Gastrocnemius medialis (tissue), 4 donors: ENCODE results near the gene TSNAXIP1. TPM values are rescaled to one million over a fixed set of nuclear protein-coding genes. Genes with fewer than 3 reads are reported as not detected.
"Not testable (repeated sequence)": the region's sequence is repeated elsewhere in the genome, so short reads cannot be mapped to it uniquely, and the experiment has no call there.

Experiments
- ATAC-seq, 2 donors: fragments of 150-250 bp; one replicate each; pipeline ENCODE4 v1.9.1; 2016
- DNase-seq, 2 donors: peaks; one replicate each; pipeline ENCODE4 v3.0.0-alpha.2; 2019
- H3K27ac ChIP-seq, 4 donors: fragments of 200-600 bp; sonication (generic); 1 replicate in 1 of 4; 2 replicates in 3 of 4; pipeline ENCODE4 v1.5.1; 2016 to 2018; ENCODE audit warnings: mild to moderate bottlenecking in 2 of 4, moderate library complexity in 1 of 4
- H3K27me3 ChIP-seq, 3 donors: fragments of 200-600 bp; sonication (generic) in 2 of 3; 1 replicate in 1 of 3; 2 replicates in 2 of 3; pipeline versions ENCODE4 v1.5.1 to v1.6.0; 2016 to 2019; ENCODE audit warnings: mild to moderate bottlenecking in 1 of 3, moderate library complexity in 1 of 3
- H3K36me3 ChIP-seq, 2 donors: fragments of 200-600 bp; sonication (generic) in 1 of 2; one replicate each; pipeline ENCODE4 v1.5.1; 2017 to 2018
- H3K4me1 ChIP-seq, 2 donors: fragments of 200-600 bp; sonication (generic) in 1 of 2; one replicate each; pipeline ENCODE4 v1.5.1; 2016 to 2017; ENCODE audit warnings: mild to moderate bottlenecking in 2 of 2
- H3K4me3 ChIP-seq, 4 donors: fragments of 200-600 bp; sonication (generic) in 3 of 4; 1 replicate in 1 of 4; 2 replicates in 3 of 4; pipeline ENCODE4 v1.5.1; 2016 to 2019; ENCODE audit warnings: mild to moderate bottlenecking in 2 of 4
- H3K9me3 ChIP-seq, 3 donors: fragments of 200-600 bp; sonication (generic) in 2 of 3; 1 replicate in 1 of 3; 2 replicates in 2 of 3; pipeline ENCODE4 v1.5.1; 2016 to 2019
- POLR2A ChIP-seq, 2 donors: fragments of 450-650 bp; IDR thresholded peaks; one replicate each; pipeline ENCODE4 v1.6.1; 2017; ENCODE audit warnings: antibody characterized with exemption in 2 of 2, mild to moderate bottlenecking in 2 of 2, moderate library complexity in 2 of 2
- in situ Hi-C, 4 donors: fragments of 200-750 bp; cut with MboI; loops; one replicate each; pipeline versions ENCODE4 v1.15.0 to v1.8.0; 2017; ENCODE audit warnings: low sequenced_read_pairs in 4 of 4
- intact Hi-C: fragments of 100-400 bp; cut with DNase I; formaldehyde crosslinking; loops from one replicate; pipeline ENCODE4 v1.15.1; 2023; ENCODE audit warnings: low total_unique reads
- total RNA-seq, 4 donors: library from RNA; depleted of rRNA; stranded (reverse); fragments of >200 nt; gene quantifications; one replicate each; pipeline versions ENCODE4 v1.1.0 to v1.2.3, GENCODE V29; 2016
- TF ChIP-seq, protein P1 (sequence below), 5 experiments: fragments of 450-650 bp in 3 of 5; fragments of 200-600 bp in 2 of 5; sonication (generic) in 2 of 5; IDR thresholded peaks in 4 of 5; conservative IDR thresholded peaks in 1 of 5; 1 replicate in 4 of 5; 2 replicates in 1 of 5; pipeline ENCODE4 v1.5.1; 2016 to 2019; ENCODE audit warnings: antibody characterized with exemption in 5 of 5, mild to moderate bottlenecking in 3 of 5, moderate library complexity in 3 of 5

The TSNAXIP1 gene
- total RNA-seq, 4 donors from 2014 or later, result 0.27 to 11.0 (median 0.56) TPM; not detected in 1

DNA sequence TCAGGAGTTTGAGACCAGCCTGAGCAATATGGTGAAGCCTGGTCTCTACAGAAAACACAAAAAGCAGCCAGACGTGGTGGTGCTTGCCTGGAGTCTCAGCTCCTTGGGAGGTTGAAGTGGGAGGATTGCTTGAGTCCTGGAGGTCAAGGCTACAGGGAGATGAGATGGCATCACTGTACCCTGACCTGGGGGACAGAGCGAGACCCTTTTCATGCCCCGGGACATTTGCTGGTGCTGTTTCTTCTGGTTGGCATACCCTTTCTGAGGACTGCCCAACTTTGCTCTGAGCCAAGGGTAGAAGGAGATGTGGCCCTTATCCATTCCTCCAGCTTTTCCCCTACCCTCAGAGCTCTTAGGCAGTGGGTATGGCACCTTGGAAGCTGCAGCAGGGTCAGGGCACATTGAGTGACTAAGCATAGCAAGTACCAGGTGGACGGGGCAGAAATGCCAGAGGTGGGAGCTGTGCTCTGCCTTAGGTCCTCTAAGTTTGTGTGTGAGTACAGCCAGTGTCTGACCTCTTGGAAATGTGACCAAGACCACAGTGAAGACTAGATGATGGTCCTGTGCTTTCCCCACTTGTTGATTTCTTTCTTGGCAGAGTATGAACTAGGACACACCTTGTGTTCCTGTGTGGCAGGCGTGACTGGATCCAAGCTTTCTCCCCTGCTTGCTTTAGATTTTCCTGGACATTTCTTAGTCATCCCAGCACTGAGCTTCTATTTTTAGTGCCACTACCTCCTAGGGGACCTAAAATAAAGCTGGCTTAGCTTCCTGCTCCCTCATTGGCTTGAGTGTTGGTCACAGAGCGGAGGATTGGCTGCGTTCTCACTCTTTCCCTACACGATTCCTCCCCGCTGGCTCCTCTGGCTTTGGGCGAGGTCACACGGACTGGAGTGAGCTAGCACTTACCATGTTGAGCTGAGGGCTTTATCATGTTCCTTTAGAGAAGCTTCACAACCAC, 56.2 kb downstream of the TSNAXIP1 start:
- H3K36me3 ChIP-seq, result peaks cover 0 to 29% of the 10 kb centered on the region in 2 donors
- peak; percentile 79 to 82 for TF ChIP-seq POLR2A (IDR thresholded peaks at IDR 0.05)
- TF ChIP-seq, protein P1, sequence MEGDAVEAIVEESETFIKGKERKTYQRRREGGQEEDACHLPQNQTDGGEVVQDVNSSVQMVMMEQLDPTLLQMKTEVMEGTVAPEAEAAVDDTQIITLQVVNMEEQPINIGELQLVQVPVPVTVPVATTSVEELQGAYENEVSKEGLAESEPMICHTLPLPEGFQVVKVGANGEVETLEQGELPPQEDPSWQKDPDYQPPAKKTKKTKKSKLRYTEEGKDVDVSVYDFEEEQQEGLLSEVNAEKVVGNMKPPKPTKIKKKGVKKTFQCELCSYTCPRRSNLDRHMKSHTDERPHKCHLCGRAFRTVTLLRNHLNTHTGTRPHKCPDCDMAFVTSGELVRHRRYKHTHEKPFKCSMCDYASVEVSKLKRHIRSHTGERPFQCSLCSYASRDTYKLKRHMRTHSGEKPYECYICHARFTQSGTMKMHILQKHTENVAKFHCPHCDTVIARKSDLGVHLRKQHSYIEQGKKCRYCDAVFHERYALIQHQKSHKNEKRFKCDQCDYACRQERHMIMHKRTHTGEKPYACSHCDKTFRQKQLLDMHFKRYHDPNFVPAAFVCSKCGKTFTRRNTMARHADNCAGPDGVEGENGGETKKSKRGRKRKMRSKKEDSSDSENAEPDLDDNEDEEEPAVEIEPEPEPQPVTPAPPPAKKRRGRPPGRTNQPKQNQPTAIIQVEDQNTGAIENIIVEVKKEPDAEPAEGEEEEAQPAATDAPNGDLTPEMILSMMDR (IDR thresholded peaks at IDR 0.05 in 4 of 5, conservative IDR thresholded peaks at IDR 0.05 in 1 of 5), result no peak
- DNase-seq (peak; percentile 91 to 95), ATAC-seq (peak; percentile 90 to 91)
- in situ Hi-C loops (no loop called here), intact Hi-C loops (loop anchor here (1.0 kb wide), 1 partner anchor 21 kb away; the partner anchor contains the start of gene THAP11)
- no peaks in the 10 kb centered on the region for H3K9me3 ChIP-seq
- peak overlapping the region in 1 of 4 donors; percentile 39 for H3K4me3 ChIP-seq
- peaks cover 62 to 67% of the 10 kb centered on the region in 2 donors for H3K4me1 ChIP-seq
- H3K27ac ChIP-seq, result peak overlapping the region; percentile 93 to 99 (median 97)
- no peaks in the 10 kb centered on the region for H3K27me3 ChIP-seq

DNA sequence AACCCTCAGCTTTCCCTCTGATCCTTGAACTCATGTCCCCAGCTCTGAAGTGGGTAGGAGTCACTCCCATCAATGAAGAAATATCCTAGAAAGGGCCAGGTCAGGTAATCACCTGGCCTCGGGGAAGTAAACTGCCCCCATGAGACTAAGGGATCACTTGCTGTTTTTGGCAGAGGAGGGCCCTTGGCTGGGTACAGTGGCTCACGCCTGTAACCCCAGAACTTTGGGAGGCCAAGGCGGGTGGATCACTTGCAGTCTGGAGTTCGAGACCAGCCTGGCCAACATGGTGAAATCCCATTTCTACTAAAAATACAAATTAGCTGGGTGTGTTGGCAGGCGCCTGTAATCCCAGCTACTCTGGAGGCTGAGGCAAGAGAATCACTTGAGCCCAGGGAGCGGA, 57.4 kb downstream of the TSNAXIP1 start:
- H3K27ac ChIP-seq, result peak overlapping the region; percentile 93 to 99 (median 97)
- H3K27me3 ChIP-seq, in situ Hi-C loops, H3K9me3 ChIP-seq, ATAC-seq, intact Hi-C loops: not testable (repeated sequence)
- H3K4me3 ChIP-seq, result peak overlapping the region in 1 of 4 donors; percentile 39
- peaks cover 51 to 56% of the 10 kb centered on the region in 2 donors for H3K4me1 ChIP-seq
- peak in 1 of 2 donors; percentile 46 for DNase-seq
- H3K36me3 ChIP-seq, result peaks cover 0 to 40% of the 10 kb centered on the region in 2 donors

DNA sequence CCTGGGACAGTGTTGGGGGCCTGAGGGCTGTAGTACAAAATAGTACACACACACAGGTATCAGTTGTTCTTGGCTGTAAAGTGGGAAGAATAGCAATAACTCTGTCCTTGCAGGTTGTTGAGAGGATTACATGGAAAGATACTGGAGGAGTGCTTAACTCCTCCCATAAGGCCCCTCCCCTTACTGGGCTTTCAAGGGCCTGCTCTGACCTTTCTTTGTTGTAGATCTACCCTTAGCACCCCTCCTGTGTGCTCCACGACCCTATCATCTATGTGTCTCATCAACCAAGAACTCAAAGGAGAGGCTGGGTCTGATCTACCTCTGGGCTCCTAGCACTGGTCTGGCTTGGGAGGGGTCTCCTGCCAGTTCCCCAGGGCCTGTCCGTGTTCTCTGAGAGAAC, 57.9 kb downstream of the TSNAXIP1 start:
- H3K27ac ChIP-seq, result peak overlapping the region; percentile 93 to 99 (median 97)
- no peaks in the 10 kb centered on the region for H3K27me3 ChIP-seq
- H3K9me3 ChIP-seq, result no peaks in the 10 kb centered on the region
- in situ Hi-C loops (no loop called here), intact Hi-C loops (no loop called here)
- ATAC-seq, result no peak
- H3K4me3 ChIP-seq, result no peak overlapping the region
- TF ChIP-seq, protein P1 (IDR thresholded peaks at IDR 0.05 in 4 of 5, conservative IDR thresholded peaks at IDR 0.05 in 1 of 5), result no peak
- no peak for TF ChIP-seq POLR2A (IDR thresholded peaks at IDR 0.05)
- no peak for DNase-seq
- peaks cover 51% of the 10 kb centered on the region in 2 donors for H3K4me1 ChIP-seq
- H3K36me3 ChIP-seq, result peaks cover 0 to 43% of the 10 kb centered on the region in 2 donors

DNA sequence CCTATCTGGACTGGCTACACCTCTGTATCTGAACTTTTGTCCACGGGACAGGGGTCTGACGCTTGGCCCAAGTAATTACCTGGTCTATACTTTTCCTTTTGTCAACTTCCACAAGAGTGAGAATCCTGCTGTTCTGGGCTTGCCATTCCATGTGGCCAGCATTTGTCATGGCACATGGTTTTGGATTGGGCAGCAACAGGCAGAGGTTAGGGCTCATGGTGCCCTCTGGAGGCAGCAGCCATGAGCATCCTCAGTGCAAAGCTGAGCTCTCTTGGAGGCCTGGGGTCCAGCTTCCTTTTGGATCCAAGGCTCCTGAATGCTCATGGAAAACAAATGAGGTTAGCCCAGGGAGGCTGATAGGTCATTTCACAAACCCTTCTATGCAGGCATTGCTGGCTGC, 58.6 kb downstream of the TSNAXIP1 start:
- peaks cover 0 to 50% of the 10 kb centered on the region in 2 donors for H3K36me3 ChIP-seq
- intact Hi-C loops, result no loop called here
- H3K4me3 ChIP-seq, result no peak overlapping the region
- peak overlapping the region; percentile 93 to 99 (median 97) for H3K27ac ChIP-seq
- peaks cover 46 to 48% of the 10 kb centered on the region in 2 donors for H3K4me1 ChIP-seq
- peak in 1 of 2 donors; percentile 41 for DNase-seq
- H3K9me3 ChIP-seq, result no peaks in the 10 kb centered on the region
- no peaks in the 10 kb centered on the region for H3K27me3 ChIP-seq
- no peak for ATAC-seq
- in situ Hi-C loops, result no loop called here
- TF ChIP-seq, protein P1 (IDR thresholded peaks at IDR 0.05 in 4 of 5, conservative IDR thresholded peaks at IDR 0.05 in 1 of 5), result peak in 3 of 5 experiments; percentile 25 to 56 (median 27)
- no peak for TF ChIP-seq POLR2A (IDR thresholded peaks at IDR 0.05)

DNA sequence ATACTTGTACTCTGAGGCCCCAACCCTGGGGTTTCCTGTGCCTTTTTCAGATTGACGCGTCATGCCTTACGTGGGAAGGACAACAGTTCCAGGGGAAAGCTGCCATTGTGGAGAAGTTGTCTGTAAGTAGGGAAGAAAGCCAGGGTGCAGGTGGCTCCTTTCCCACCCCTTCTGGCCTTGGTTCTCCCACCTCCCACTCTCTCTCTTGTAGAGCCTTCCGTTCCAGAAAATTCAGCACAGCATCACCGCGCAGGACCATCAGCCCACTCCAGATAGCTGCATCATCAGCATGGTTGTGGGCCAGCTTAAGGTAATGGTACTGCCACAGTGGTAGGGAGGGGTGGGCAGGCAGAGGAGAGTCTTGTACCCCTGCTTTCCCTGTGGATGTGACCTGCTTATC, 61.6 kb downstream of the TSNAXIP1 start:
- H3K36me3 ChIP-seq, result peaks cover 0 to 65% of the 10 kb centered on the region in 2 donors
- DNase-seq, result no peak
- ATAC-seq, result no peak
- TF ChIP-seq POLR2A (IDR thresholded peaks at IDR 0.05), result no peak
- TF ChIP-seq, protein P1 (IDR thresholded peaks at IDR 0.05 in 4 of 5, conservative IDR thresholded peaks at IDR 0.05 in 1 of 5), result no peak
- intact Hi-C loops, result no loop called here
- no peaks in the 10 kb centered on the region for H3K9me3 ChIP-seq
- in situ Hi-C loops, result no loop called here
- peaks cover 24 to 26% of the 10 kb centered on the region in 2 donors for H3K4me1 ChIP-seq
- H3K27me3 ChIP-seq, result no peaks in the 10 kb centered on the region
- H3K27ac ChIP-seq, result peak overlapping the region in 1 of 4 donors; percentile 54
- no peak overlapping the region for H3K4me3 ChIP-seq
